Vagina (tissue), 2 donors: ENCODE measurements around the gene SLAMF7. TPM values are rescaled to one million over a fixed set of nuclear protein-coding genes. Genes with fewer than 3 reads are reported as not detected.

Experiments used
- DNase-seq, 2 donors: peaks; one replicate each; pipeline ENCODE4 v3.0.0-alpha.2; 2017; ENCODE audit errors: extremely low spot score in 2 of 2
- H3K27ac ChIP-seq: fragments of 200-600 bp; sonication (generic); one replicate; pipeline ENCODE4 v1.5.1; 2019
- H3K27me3 ChIP-seq: fragments of 200-600 bp; sonication (generic); one replicate; pipeline ENCODE4 v1.5.1; 2019
- H3K36me3 ChIP-seq, 2 donors: fragments of 200-600 bp; sonication (generic); one replicate each; pipeline ENCODE4 v1.5.1; 2017 to 2019
- H3K4me1 ChIP-seq: fragments of 200-600 bp; sonication (generic); one replicate; pipeline ENCODE4 v1.5.1; 2019
- H3K4me3 ChIP-seq, 2 donors: fragments of 200-600 bp; sonication (generic); 1 replicate in 1 of 2; 2 replicates in 1 of 2; pipeline ENCODE4 v1.5.1; 2016 to 2019
- H3K9me3 ChIP-seq: fragments of 200-600 bp; sonication (generic); one replicate; pipeline ENCODE4 v1.5.1; 2019
- CTCF ChIP-seq, 3 experiments: fragments of 450-650 bp in 2 of 3; fragments of 200-600 bp in 1 of 3; sonication (generic) in 1 of 3; IDR thresholded peaks; one replicate each; pipeline ENCODE4 v1.5.1; 2017 to 2019; ENCODE audit warnings: antibody characterized with exemption in 3 of 3, mild to moderate bottlenecking in 2 of 3, moderate library complexity in 2 of 3
- POLR2A ChIP-seq, 2 donors: fragments of 450-650 bp; IDR thresholded peaks; one replicate each; pipeline ENCODE4 v1.6.1; 2017; ENCODE audit warnings: antibody characterized with exemption in 2 of 2, mild to moderate bottlenecking in 2 of 2, moderate library complexity in 2 of 2
- POLR2AphosphoS5 ChIP-seq, 2 donors: sonication (generic); formaldehyde crosslinking; IDR thresholded peaks; one replicate each; pipeline ENCODE4 v1.9.0; 2017; ENCODE audit warnings: antibody characterized with exemption in 2 of 2, mild to moderate bottlenecking in 2 of 2, low read depth in 1 of 2; ENCODE audit not compliant: insufficient read depth in 1 of 2
- intact Hi-C: fragments of 100-400 bp; cut with DNase I; formaldehyde crosslinking; loops from one replicate; pipeline ENCODE4 v1.15.1; 2023
- total RNA-seq: library from RNA; depleted of rRNA; stranded (reverse); fragments of >200 nt; gene quantifications from one replicate; pipeline ENCODE4 v1.2.3, GENCODE V29; 2016

Gene SLAMF7
- total RNA-seq, 1 donor from 2014 or later, result 2.2 TPM

- intact Hi-C loops, result no loop called here
- DNase-seq, result no peak
- H3K27me3 ChIP-seq, result no peaks in the 10 kb centered on the region
- TF ChIP-seq POLR2AphosphoS5 (IDR thresholded peaks at IDR 0.05; ENCODE audit: insufficient read depth in 1 of 2, low read depth in 1 of 2) (no peak), CTCF (IDR thresholded peaks at IDR 0.05) (no peak), POLR2A (IDR thresholded peaks at IDR 0.05) (no peak)
- H3K36me3 ChIP-seq, result no peaks in the 10 kb centered on the region
- no peak overlapping the region for H3K4me3 ChIP-seq
- no peak overlapping the region for H3K27ac ChIP-seq
- no peaks in the 10 kb centered on the region for H3K9me3 ChIP-seq
- H3K4me1 ChIP-seq, result no peaks in the 10 kb centered on the region
Measured at GRCh38 chr1:160752406-160752805, 13.4 kb downstream of the SLAMF7 start.

GRCh38 chr1:160752924-160753323 lies 13.9 kb downstream of the SLAMF7 start:
- H3K27ac ChIP-seq, result no peak overlapping the region
- intact Hi-C loops, result no loop called here
- H3K27me3 ChIP-seq, result no peaks in the 10 kb centered on the region
- H3K4me1 ChIP-seq, result no peaks in the 10 kb centered on the region
- TF ChIP-seq POLR2AphosphoS5 (IDR thresholded peaks at IDR 0.05; ENCODE audit: insufficient read depth in 1 of 2, low read depth in 1 of 2), result no peak
- TF ChIP-seq CTCF (IDR thresholded peaks at IDR 0.05), result no peak
- TF ChIP-seq POLR2A (IDR thresholded peaks at IDR 0.05), result no peak
- no peaks in the 10 kb centered on the region for H3K36me3 ChIP-seq
- peak in 1 of 2 donors; percentile 18 for DNase-seq
- H3K4me3 ChIP-seq, result no peak overlapping the region
- H3K9me3 ChIP-seq, result no peaks in the 10 kb centered on the region

- intact Hi-C loops, result no loop called here
- H3K4me1 ChIP-seq, result no peaks in the 10 kb centered on the region
- H3K27ac ChIP-seq, result no peak overlapping the region
- H3K27me3 ChIP-seq, result no peaks in the 10 kb centered on the region
- H3K9me3 ChIP-seq, result no peaks in the 10 kb centered on the region
- DNase-seq, result peak in 1 of 2 donors; percentile 52
- H3K36me3 ChIP-seq, result no peaks in the 10 kb centered on the region
- no peak for TF ChIP-seq POLR2AphosphoS5 (IDR thresholded peaks at IDR 0.05; ENCODE audit: insufficient read depth in 1 of 2, low read depth in 1 of 2)
- TF ChIP-seq CTCF (IDR thresholded peaks at IDR 0.05), result no peak
- no peak for TF ChIP-seq POLR2A (IDR thresholded peaks at IDR 0.05)
- no peak overlapping the region for H3K4me3 ChIP-seq
Measured at GRCh38 chr1:160753594-160753993, 14.5 kb downstream of the SLAMF7 start.

GRCh38 chr1:160755461-160755860 lies 16.4 kb downstream of the SLAMF7 start:
- Histone ChIP-seq H3K4me1 (no peaks in the 10 kb centered on the region), H3K27me3 (no peaks in the 10 kb centered on the region), H3K4me3 (no peak overlapping the region), H3K27ac (no peak overlapping the region), H3K36me3 (no peaks in the 10 kb centered on the region), H3K9me3 (no peaks in the 10 kb centered on the region)
- no peak for DNase-seq
- intact Hi-C loops, result no loop called here
- no peak for TF ChIP-seq POLR2AphosphoS5 (IDR thresholded peaks at IDR 0.05; ENCODE audit: insufficient read depth in 1 of 2, low read depth in 1 of 2)
- TF ChIP-seq CTCF (IDR thresholded peaks at IDR 0.05), result no peak
- no peak for TF ChIP-seq POLR2A (IDR thresholded peaks at IDR 0.05)

- no peaks in the 10 kb centered on the region for H3K9me3 ChIP-seq
- peak in 1 of 2 donors; percentile 10 for DNase-seq
- intact Hi-C loops, result no loop called here
- no peaks in the 10 kb centered on the region for H3K36me3 ChIP-seq
- no peaks in the 10 kb centered on the region for H3K4me1 ChIP-seq
- H3K4me3 ChIP-seq, result no peak overlapping the region
- no peak overlapping the region for H3K27ac ChIP-seq
- TF ChIP-seq POLR2AphosphoS5 (IDR thresholded peaks at IDR 0.05; ENCODE audit: insufficient read depth in 1 of 2, low read depth in 1 of 2) (no peak), POLR2A (IDR thresholded peaks at IDR 0.05) (no peak), CTCF (IDR thresholded peaks at IDR 0.05) (no peak)
- H3K27me3 ChIP-seq, result no peaks in the 10 kb centered on the region
Measured at GRCh38 chr1:160755911-160756848, 17.1 kb downstream of the SLAMF7 start.
